Omental fat pad (tissue), 4 donors: ENCODE measurements around the gene SETD2. TPM values are rescaled to one million over a fixed set of nuclear protein-coding genes. Genes with fewer than 3 reads are reported as not detected.

Experiments
- ATAC-seq: fragments of 150-250 bp; one replicate; pipeline ENCODE4 v1.9.1; 2016; ENCODE audit warnings: mild to moderate bottlenecking, moderate library complexity; ENCODE audit not compliant: low FRiP score
- DNase-seq: peaks from one replicate; pipeline ENCODE4 v3.0.0-alpha.2; 2019; ENCODE audit warnings: low spot score
- CTCF ChIP-seq, 3 donors: fragments of 450-650 bp; IDR thresholded peaks; one replicate each; pipeline ENCODE4 v1.5.1; 2016 to 2017; ENCODE audit warnings: antibody characterized with exemption in 3 of 3, mild to moderate bottlenecking in 3 of 3, moderate library complexity in 2 of 3
- small RNA-seq: library from RNA; depleted of rRNA; stranded (forward); fragments of <200 nt; gene quantifications from one replicate; pipeline ENCODE3, GENCODE V24; 2016
- total RNA-seq, 4 donors: library from RNA; depleted of rRNA; stranded (reverse); fragments of >200 nt; gene quantifications; one replicate each; pipeline ENCODE4 v1.1.0, GENCODE V29; 2016

The SETD2 gene
- total RNA-seq, 4 donors from 2014 or later, result 42.9 to 83.1 (median 52.1) TPM

- TF ChIP-seq CTCF (IDR thresholded peaks at IDR 0.05), result no peak
- no peak for DNase-seq
- no peak for ATAC-seq
Measured at GRCh38 chr3:46966811-46967210, 197.1 kb downstream of the SETD2 start.

Small RNA genes lying within 50 kb of the gene (small RNA-seq; reads per million reads assigned to genes)
- not detected for gene MRPL57P3

Other genes with a start within 250 kb of the SETD2 start
- gene CCDC12, start 187.4 kb downstream of the SETD2 start, total RNA-seq, result 10 to 100 TPM; 30.8 to 61.5 (median 45.4) TPM
- gene NBEAL2, start 184.4 kb downstream of the SETD2 start, total RNA-seq, result 100 to 1,000 TPM in 1 of 4 donors, 10 to 100 TPM in 3; 17.4 to 113 (median 33.6) TPM
- 10 to 100 TPM in 2 of 4 donors, 1 to 10 TPM in 2; 2.8 to 16.1 (median 9.4) TPM for gene KIF9, start 118.7 kb upstream of the SETD2 start, total RNA-seq
- gene KLHL18, start 118.8 kb upstream of the SETD2 start, total RNA-seq, result 10 to 100 TPM; 13.7 to 30.3 (median 15.4) TPM
- gene PTPN23, start 216.9 kb upstream of the SETD2 start, total RNA-seq, result 10 to 100 TPM; 14.0 to 61.0 (median 30.2) TPM